ENCODE results near the gene TCIRG1.

TCIRG1 gene

DNA sequence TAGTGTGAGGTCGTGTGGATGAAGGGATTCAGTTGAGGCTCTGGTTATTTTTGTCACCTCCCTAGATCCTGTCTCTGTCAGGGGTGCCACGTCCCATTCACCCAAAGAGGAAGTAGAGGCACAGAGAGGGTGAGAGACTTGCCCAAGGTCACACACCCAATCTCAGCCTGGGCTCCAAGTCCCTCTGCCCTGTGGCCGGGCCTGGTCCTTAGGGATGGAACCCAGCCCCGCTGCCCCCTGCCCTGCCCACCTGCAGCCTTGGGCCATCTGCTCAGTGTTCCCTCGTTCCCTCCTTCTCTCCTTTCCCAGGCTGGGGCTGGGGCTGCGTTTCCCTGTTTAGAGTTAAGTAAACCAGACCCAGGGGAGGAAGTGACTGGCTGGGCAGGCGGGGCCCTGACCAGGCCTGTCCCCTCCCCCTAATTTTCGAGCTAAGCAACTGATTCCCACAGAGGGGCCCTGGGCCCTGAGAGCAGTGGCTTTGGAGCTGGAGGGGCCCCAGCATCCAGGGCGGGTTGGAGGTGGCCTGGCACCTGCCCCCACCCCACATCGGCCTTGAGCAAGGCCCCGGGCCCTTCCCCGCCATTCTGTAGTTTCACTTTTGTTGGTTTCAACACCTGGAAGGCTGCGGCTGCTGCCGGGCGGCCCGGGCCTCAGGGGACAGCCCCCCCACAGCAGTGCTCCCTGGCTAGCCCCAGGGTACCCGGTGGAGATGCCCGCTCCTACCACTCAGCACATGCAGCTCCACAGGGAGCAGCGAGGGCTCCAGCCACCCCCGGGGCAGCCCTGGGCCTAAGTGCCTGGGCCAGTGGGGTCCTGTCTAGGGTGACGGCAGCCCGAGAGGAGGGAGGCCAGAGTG lies 1.5 kb downstream of the TCIRG1 start:
- no peak for DNase-seq

DNA sequence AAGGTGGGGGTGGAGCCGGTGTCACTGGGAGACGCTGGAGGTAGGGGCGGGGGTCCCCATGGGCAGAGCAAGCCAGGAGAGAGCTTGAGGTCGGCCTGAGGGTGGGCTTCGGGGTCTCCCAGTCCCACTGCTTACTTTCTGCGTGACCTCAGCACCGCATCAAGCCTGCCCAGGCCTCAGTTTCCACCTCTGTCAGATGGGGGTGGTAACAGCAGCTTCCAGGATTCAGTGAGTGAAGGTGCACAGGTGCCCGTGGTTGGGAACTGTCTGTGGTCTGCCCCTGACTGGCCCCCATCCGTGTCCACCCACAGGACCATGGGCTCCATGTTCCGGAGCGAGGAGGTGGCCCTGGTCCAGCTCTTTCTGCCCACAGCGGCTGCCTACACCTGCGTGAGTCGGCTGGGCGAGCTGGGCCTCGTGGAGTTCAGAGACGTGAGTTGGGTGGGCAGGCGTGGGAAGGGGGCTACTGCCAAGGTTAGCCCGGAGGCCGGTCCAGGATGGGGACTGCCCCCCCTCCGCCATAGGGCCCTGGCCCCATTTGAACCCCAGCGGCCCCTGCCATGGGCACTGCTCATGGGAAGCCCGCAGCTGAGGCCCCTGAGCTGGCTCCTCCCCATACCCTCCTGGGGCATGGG lies 2.2 kb downstream of the TCIRG1 start:
- no peak for DNase-seq

DNA sequence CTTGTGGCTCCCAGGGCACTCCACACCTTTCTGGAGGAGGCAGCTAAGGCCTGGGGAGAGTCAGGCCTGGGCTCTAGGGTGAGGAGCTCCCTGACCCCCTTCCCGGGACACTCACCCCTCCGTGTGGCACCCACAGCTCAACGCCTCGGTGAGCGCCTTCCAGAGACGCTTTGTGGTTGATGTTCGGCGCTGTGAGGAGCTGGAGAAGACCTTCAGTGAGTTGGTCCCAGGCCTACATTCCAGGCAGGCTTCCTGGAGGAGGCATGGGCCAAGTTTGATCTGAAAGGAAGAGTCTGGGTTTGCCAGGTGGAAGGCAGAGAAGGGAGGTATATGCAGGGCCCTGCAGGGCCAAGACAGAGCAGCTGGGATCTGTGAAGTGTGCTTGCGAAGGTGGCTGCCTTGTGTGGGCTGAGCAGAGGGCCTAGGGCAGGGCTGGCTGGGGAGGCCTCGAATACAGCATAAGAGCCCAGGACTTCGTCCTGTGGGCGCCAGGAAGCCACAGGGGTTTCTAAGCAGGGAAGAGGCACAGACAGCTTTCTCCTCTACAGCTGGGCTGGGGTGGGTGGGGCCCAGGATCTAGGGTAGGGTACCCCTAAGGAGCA lies 2.9 kb downstream of the TCIRG1 start:
- no peak for DNase-seq

DNA sequence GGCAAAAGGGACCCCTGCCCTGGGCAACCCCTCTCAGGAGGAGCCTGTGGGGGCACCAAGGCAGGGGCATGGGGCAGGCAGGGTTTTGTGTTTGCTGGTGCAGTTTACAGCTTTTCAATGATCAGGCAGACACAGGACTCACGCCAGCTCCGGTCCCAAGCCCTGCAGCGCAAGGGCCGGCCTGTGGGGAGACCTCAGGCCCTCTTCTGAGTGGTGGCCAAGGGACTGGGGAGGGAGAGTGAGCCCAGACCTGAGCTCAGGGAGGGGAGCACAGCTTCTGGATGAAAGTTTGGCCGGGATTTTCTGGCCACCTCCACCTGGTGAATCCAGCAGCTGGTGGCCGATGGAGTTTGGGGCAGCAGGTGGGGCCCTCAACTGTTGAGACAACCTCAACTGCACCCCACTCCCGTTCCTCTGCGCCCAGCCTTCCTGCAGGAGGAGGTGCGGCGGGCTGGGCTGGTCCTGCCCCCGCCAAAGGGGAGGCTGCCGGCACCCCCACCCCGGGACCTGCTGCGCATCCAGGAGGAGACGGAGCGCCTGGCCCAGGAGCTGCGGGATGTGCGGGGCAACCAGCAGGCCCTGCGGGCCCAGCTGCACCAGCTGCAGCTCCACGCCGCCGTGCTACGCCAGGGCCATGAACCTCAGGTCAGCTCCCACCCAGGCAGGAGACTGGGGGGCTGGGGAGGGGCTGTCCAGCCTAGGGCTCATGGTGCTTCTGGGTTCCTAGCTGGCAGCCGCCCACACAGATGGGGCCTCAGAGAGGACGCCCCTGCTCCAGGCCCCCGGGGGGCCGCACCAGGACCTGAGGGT lies 3.6 kb downstream of the TCIRG1 start:
- DNase-seq, result no peak

DNA sequence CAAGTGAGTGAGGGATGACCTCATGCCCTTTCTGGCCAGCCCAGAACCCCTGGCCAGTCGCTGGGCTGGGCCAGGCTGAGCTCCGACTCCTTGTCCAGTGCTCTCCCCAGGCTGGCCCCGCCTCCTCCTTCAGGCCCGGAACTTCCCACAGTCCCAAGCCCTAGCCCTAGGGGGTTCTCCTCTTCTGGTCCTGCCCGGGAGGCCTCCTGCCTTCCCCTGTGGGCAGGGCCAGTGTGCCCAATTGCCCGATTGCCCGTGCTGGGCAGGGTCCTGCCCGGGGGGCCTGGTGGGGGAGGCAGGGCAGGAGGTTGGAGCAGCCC lies 4.2 kb downstream of the TCIRG1 start:
- no peak for DNase-seq

DNA sequence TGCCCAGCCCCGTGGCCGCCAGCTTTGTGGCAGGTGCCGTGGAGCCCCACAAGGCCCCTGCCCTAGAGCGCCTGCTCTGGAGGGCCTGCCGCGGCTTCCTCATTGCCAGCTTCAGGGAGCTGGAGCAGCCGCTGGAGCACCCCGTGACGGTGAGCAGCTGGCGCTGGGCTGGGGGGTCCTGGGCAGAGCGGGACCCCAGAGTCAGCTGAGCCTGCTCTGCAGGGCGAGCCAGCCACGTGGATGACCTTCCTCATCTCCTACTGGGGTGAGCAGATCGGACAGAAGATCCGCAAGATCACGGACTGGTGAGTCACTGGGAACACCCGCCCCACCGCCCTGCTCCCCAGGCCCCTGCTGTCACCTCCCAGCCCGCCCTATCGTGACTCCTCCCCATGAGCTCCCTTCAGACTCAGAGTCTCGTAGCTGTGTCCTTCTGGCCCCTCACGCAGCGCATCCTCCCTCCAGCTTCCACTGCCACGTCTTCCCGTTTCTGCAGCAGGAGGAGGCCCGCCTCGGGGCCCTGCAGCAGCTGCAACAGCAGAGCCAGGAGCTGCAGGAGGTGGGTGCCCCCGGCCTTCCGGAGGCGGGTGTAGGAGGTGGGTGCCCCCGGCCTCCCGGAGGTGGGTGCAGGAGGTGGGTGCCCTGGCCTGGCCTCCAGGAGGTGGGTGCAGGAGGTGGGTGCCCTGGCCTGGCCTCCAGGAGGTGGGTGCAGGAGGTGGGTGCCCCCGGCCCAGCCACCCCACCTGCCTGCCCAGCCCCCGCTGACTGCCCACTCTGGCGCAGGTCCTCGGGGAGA lies 4.7 kb downstream of the TCIRG1 start:
- DNase-seq, result no peak

DNA sequence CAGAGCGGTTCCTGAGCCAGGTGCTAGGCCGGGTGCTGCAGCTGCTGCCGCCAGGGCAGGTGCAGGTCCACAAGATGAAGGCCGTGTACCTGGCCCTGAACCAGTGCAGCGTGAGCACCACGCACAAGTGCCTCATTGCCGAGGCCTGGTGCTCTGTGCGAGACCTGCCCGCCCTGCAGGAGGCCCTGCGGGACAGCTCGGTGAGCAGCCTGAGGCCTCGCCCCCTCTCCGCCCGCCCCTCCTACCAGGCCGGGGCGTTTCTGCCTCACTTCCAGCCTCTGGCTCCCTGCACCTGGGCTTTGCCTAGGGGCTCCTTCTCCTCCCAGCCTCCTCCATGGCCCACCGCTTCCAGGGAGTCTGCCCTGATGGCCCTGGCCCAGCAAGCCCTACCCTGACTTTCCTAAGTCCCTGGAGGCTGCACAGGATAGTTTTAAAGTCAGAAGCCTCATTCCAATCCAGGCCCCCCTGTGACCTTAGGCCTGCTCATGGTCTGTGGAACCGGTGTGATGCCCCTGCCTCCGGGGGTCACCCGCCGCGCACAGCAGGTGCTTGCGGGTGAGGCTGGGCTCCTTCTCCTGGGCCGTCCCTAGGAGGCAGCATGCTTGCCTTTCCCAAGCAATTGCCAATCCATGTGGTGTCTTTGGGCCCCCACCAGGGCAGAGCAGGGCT lies 5.5 kb downstream of the TCIRG1 start:
- DNase-seq, result no peak

DNA sequence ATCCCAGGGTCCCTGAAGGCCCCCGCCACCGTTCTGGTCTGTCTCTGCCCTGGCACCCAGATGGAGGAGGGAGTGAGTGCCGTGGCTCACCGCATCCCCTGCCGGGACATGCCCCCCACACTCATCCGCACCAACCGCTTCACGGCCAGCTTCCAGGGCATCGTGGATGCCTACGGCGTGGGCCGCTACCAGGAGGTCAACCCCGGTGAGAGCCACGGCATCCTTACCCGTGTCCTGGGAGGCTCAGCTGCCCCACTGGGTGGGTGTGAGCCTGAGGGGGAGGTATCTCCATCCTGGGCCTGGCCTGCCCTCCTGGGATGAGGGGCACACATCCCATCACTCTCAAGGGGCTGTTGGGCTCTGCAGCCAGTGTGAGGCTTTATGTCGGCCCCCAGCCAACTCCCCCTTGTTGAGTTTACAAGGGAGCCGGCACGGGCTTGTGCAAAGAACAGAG lies 6.1 kb downstream of the TCIRG1 start:
- no peak for DNase-seq

DNA sequence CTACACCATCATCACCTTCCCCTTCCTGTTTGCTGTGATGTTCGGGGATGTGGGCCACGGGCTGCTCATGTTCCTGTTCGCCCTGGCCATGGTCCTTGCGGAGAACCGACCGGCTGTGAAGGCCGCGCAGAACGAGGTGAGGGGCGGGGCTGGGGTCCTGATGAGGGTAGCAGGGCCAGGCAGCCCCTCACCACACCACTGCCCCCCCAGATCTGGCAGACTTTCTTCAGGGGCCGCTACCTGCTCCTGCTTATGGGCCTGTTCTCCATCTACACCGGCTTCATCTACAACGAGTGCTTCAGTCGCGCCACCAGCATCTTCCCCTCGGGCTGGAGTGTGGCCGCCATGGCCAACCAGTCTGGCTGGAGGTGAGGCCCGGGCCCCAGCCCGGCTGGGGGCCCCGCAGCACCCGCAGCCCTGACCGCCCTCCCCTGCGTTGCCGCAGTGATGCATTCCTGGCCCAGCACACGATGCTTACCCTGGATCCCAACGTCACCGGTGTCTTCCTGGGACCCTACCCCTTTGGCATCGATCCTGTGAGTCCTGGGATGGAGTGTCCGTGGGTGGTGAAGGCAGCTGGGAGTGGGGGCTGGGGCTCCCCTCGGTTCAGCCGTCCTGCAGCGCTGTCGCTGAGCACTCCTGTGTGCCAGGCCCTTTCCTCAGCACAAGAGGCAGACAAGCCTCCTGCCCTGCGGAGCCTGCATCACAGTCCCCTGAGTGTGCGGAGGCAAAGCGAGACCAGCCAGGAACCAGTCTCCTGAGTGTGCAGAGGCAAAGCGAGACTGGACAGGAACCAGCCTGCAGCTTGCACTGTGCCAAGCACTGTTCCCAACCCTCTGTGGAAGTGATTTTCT lies 8.8 kb downstream of the TCIRG1 start:
- DNase-seq, result no peak

DNA sequence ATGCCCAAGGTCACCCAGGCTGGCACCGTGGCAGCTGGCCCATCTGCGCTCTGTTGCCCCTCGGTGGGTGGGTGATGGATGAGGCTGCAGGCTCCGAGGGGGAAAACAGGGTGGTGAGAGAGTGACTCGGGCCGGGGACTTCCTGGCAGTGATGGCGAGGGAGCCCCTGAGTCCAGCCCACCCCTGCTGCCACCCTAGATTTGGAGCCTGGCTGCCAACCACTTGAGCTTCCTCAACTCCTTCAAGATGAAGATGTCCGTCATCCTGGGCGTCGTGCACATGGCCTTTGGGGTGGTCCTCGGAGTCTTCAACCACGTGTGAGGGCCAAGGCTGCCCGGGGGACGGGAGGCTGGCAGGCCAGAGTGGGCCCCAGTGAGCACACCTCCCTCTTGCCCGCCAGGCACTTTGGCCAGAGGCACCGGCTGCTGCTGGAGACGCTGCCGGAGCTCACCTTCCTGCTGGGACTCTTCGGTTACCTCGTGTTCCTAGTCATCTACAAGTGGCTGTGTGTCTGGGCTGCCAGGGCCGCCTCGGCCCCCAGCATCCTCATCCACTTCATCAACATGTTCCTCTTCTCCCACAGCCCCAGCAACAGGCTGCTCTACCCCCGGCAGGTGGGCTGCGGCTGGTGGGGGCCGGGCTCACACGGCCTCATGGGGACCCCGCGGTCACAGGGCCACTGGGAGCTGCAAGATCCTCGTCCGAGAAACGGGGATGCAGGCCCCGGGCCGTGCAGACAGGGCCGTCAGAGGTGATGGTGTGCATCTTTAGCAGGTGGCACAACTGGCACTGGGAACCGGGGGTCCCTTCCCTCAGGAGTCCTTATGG lies 10.1 kb downstream of the TCIRG1 start:
- DNase-seq, result no peak

DNA sequence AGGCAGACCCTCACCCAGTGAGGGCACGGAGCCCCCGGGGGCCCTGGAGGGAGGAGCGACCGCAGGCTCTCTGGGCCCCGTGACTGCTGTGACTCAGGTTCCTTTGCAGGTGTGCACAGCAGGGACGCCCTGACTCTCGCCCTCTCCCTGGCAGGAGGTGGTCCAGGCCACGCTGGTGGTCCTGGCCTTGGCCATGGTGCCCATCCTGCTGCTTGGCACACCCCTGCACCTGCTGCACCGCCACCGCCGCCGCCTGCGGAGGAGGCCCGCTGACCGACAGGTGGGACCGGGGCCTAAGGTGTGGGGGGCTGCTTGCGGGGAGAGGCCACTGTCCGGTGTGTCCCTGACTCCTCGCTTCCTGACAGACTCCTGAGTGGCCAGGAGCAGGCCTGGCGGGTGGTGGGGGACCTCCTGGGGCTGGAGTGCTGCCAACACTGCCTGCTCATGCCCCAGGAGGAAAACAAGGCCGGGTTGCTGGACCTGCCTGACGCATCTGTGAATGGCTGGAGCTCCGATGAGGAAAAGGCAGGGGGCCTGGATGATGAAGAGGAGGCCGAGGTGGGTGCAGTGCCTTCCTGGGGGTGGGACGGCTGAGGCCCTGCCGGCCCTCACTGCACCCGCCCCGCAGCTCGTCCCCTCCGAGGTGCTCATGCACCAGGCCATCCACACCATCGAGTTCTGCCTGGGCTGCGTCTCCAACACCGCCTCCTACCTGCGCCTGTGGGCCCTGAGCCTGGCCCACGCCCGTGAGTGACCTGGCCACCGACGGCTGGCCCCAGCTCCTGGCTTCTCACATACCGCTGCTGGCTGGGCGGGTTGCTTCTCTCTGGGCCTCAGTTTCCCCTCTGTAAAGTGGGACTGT lies 10.9 kb downstream of the TCIRG1 start:
- no peak for DNase-seq

DNA sequence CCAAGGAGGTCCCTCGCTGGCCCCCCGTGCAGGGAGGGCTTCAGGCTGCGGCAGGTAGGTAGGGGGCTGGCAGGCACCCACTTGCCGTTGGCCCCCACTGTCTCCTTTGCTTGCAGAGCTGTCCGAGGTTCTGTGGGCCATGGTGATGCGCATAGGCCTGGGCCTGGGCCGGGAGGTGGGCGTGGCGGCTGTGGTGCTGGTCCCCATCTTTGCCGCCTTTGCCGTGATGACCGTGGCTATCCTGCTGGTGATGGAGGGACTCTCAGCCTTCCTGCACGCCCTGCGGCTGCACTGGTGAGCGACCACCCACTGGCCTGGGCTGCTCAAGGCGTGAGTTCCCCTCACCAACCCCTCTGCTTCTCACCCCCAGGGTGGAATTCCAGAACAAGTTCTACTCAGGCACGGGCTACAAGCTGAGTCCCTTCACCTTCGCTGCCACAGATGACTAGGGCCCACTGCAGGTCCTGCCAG lies 11.6 kb downstream of the TCIRG1 start:
- DNase-seq, result no peak

DNA sequence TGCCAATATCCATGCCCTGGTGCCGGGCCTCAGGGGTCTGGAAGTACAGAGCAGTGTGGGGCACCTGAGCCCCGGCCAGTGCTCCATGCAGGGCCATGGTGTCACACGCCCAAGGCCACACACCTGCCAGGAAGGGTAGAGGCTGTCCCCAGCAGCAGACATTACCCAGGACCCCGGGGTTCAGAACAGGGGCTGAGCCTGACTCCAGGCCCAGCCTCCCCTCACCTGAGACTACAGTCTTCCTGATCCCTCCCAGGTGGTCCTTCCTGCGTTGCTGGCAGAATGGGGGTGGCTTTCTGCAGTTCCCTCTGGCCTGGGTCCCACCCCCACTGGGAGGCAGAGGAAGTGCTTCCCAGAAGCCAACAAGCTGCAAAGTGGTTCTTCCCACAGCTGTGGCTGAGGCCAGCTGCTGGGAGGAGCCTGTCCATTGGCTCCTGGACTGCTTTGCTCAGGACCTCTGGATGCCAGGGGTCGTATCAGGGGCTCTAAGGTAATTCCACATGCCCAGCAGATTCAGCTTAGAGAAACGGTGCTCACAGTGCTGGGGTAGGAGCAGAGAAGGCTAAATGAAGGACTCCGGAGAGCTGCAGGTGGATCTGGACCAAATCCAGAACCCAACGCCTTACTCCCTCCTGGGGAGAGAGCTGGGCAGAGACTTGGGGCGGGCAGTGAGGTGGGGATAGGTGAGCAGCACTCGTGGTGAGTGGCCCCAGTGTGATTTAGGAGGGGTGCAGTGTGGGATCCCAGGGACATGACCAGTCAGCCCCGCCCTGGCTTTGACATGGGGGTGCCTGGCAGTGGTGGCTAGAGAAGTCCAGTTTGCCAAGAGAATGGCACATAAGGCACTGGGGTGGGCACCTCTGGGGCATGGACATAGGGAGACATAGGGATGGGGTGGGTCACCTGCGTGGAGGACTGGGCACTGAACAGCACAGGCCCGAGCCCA lies 12.6 kb downstream of the TCIRG1 start:
- no peak for DNase-seq

DNA sequence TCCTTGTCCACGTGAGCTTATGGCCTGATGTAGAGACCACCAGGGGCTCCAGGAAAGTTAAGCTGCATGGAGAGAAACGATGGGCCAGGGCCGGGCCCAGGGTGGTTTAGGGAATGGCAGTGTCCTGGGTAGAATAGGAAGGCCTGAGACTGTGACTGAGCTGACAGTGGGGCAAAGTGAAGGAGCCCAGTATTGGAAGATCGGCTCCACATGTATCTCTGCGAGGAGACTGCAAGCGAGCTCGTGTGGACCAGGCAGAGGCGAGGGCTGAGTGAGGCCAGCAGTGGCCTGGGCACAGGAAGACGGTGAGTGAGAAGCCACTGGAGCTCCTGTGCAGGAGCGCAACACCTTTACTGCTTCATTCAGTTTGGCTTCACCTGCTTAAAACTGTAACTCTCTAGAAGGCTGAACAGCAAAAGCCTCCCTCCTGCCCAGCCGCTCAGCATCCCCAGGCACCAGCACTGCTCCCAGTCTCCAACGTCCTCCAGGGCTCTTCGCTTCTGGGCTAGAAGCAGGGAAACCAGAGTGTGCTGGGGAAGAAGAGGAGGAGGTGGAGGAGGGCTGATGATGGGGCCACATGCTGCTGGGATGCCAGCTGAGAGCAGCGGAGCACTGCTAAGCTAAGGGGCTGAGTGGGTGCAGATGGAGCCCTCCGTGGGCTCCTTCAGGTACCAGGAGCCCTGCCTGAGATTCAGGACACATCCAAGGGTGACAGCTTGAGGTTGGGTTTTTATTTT lies 13.5 kb downstream of the TCIRG1 start:
- no peak for DNase-seq

DNA sequence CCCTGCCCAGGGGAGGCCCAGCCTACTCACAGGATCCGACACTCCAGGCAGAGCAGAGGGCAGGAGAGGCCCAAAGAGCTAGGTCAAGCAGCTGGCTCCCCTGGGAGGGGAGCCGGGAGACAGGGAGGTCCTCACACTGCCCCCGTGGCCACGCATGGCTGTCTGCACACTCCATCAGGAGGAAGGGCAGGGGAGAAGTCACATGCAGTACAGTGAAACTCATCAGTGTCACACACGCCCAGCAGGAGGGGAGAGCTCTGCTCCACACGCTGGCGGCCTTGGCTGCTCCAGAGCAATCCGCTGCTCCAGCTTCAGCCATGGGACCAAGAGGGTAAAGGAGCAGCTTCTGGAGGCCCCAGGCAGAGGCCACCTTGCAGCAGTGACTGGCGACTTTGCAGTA lies 14.3 kb downstream of the TCIRG1 start:
- no peak for DNase-seq

DNA sequence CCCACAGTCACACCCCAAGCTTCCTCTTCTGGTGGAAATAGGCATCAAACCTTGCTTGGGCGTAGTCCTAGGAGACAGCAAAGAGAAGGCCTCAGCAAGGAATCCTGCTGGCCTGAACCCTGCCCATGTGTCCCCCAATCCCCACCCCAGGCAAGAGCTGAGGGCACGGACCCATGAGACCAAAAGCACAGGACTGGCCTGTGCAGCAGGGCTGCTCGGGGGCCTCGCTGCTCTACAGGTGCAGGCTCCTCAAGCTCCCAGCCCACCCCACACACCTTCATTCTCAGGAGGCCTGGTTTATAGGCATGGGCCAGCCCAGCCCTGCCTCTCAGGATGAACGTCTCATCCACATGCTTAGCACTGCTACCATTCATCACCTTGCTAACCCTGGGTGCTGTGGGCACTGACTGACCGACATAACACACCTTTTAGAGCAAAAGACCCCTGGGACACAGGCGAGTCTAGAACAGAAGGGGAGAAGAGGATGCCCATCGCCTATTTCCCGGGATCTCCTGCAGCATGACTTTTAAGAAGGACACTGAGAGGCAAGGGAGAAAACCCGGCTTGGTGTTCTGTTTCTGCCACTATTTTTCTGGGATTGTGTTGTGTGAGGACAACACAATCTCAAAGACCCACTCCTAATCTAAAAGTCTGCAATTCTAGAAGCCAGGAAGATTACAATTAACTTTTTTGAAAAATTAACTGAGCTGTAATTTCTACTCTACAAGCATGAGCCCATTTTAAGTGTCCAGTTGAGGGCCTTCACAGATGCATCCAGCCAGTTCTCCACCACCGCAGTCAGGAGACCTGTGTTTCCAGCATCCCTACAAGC lies 15.4 kb downstream of the TCIRG1 start:
- DNase-seq, result no peak

Measured in NCI-H446 treated with DMSO at 0.1 percent for 48 hours (cell line).